Measurements from ENCODE around the gene ITGB3.

GRCh38 chr17:47266782-47267181, 13.2 kb downstream of the ITGB3 start:
- TF ChIP-seq, protein P1, sequence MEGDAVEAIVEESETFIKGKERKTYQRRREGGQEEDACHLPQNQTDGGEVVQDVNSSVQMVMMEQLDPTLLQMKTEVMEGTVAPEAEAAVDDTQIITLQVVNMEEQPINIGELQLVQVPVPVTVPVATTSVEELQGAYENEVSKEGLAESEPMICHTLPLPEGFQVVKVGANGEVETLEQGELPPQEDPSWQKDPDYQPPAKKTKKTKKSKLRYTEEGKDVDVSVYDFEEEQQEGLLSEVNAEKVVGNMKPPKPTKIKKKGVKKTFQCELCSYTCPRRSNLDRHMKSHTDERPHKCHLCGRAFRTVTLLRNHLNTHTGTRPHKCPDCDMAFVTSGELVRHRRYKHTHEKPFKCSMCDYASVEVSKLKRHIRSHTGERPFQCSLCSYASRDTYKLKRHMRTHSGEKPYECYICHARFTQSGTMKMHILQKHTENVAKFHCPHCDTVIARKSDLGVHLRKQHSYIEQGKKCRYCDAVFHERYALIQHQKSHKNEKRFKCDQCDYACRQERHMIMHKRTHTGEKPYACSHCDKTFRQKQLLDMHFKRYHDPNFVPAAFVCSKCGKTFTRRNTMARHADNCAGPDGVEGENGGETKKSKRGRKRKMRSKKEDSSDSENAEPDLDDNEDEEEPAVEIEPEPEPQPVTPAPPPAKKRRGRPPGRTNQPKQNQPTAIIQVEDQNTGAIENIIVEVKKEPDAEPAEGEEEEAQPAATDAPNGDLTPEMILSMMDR (IDR thresholded peaks at IDR 0.05), result no peak
- TF ChIP-seq POLR2A (IDR thresholded peaks at IDR 0.05), result no peak
